GM13977 (cell line): ENCODE measurements around the gene RNF175.

Experiments
- DNase-seq: peaks from one replicate; pipeline ENCODE4 v3.0.0; 2012; ENCODE audit warnings: low spot score
- CTCF ChIP-seq: IDR thresholded peaks from 2 replicates; pipeline ENCODE4 v1.5.1; 2012; ENCODE audit warnings: mild to moderate bottlenecking, control low read depth; ENCODE audit not compliant: insufficient read depth; ENCODE audit errors: extremely low read depth, missing control alignments
- in situ Hi-C: fragments of 300-500 bp; cut with MboI; formaldehyde crosslinking; loops from one replicate; pipeline ENCODE4 v1.12.0; 2022; ENCODE audit warnings: low sequenced_read_pairs, low pct_unique_long_range_greater_than_20kb, mixed read lengths, inconsistent platforms; ENCODE audit not compliant: unreplicated experiment

RNF175 gene

GRCh38 chr4:153735906-153736461, 23.8 kb downstream of the RNF175 start:
- in situ Hi-C loops, result no loop called here

GRCh38 chr4:153733751-153734448, 25.9 kb downstream of the RNF175 start:
- no peak for TF ChIP-seq CTCF
- no peak for DNase-seq
- in situ Hi-C loops, result no loop called here

More at GRCh38 chr4:153735906-153736461, 23.8 kb downstream of the RNF175 start:
- TF ChIP-seq CTCF, result no peak
- DNase-seq, result no peak

GRCh38 chr4:153731239-153731638, 28.6 kb downstream of the RNF175 start:
- DNase-seq, result no peak
- TF ChIP-seq CTCF, result no peak
- in situ Hi-C loops, result no loop called here

- DNase-seq, result no peak
- in situ Hi-C loops, result no loop called here
- TF ChIP-seq CTCF, result no peak
Observed at GRCh38 chr4:153729895-153730294, 29.9 kb downstream of the RNF175 start.

- no peak for DNase-seq
- TF ChIP-seq CTCF, result no peak
- in situ Hi-C loops, result no loop called here
Observed at GRCh38 chr4:153728660-153729059, 31.2 kb downstream of the RNF175 start.

- DNase-seq, result no peak
- no peak for TF ChIP-seq CTCF
- in situ Hi-C loops, result no loop called here
Observed at GRCh38 chr4:153728151-153728550, 31.7 kb downstream of the RNF175 start.

GRCh38 chr4:153725831-153726154, 34.0 kb downstream of the RNF175 start:
- in situ Hi-C loops, result no loop called here
- TF ChIP-seq CTCF, result no peak

More at GRCh38 chr4:153725831-153726154, 34.0 kb downstream of the RNF175 start:
- DNase-seq, result no peak
